Caco-2 (cell line): ENCODE measurements around the gene TAS2R30. TPM values are rescaled to one million over a fixed set of nuclear protein-coding genes. Genes with fewer than 3 reads are reported as not detected.

Source experiments
- BruUV-seq: library from RNA; stranded (reverse); fragments of 400-500 nt; replicated peaks from 2 replicates; lab custom pipeline; 2021; lab: Mats Ljungman, UMichigan
- CTCF ChIA-PET: fragments of 300-600 bp; sonication (Branson Sonifier 250); formaldehyde crosslinking; loops from one replicate; lab custom pipeline; 2022; ENCODE audit warnings: antibody characterized with exemption; lab: Charles Lee
- POLR2A ChIA-PET: fragments of 300-600 bp; sonication (Branson Sonifier 250); formaldehyde crosslinking; loops from one replicate; lab custom pipeline; 2022; ENCODE audit warnings: antibody characterized with exemption; lab: Charles Lee
- DNase-seq, 2 experiments: peaks; one replicate each; pipeline versions ENCODE4 v3.0.0 to v3.0.0-alpha.2; 2020 to 2022
- H3K27me3 ChIP-seq: replicated peaks from 2 replicates; pipeline ENCODE4 v1.6.0; 2011; ENCODE audit warnings: low read length; ENCODE audit not compliant: control insufficient read depth, insufficient read depth
- H3K36me3 ChIP-seq: 2 replicates; pipeline ENCODE4 v1.5.1; 2011; ENCODE audit warnings: low read length; ENCODE audit not compliant: control insufficient read depth, insufficient read depth
- H3K4me1 ChIP-seq: fragments of 250-450 bp; sonication (Bioruptor Pico); 2 replicates; pipeline ENCODE4 v1.5.1; 2020; ENCODE audit warnings: mild to moderate bottlenecking
- H3K4me3 ChIP-seq: 2 replicates; pipeline ENCODE4 v1.5.1; 2011; ENCODE audit warnings: low read depth, mild to moderate bottlenecking, control low read depth, low read length
- H3K9me3 ChIP-seq: fragments of 250-450 bp; sonication (Bioruptor Pico); 2 replicates; pipeline ENCODE4 v1.5.1; 2020; ENCODE audit warnings: mild to moderate bottlenecking, moderate library complexity
- H3K27ac Mint-ChIP-seq: one replicate; pipeline ENCODE4 v1.8.0; 2022; ENCODE audit warnings: mixed read lengths; ENCODE audit not compliant: unreplicated experiment
- H3K27me3 Mint-ChIP-seq: one replicate; pipeline ENCODE4 v1.8.0; 2022; ENCODE audit warnings: mixed read lengths; ENCODE audit not compliant: insufficient read depth, unreplicated experiment
- H3K36me3 Mint-ChIP-seq: one replicate; pipeline ENCODE4 v1.8.0; 2022; ENCODE audit warnings: mild to moderate bottlenecking, mixed read lengths; ENCODE audit not compliant: insufficient read depth, unreplicated experiment
- H3K4me1 Mint-ChIP-seq: one replicate; pipeline ENCODE4 v1.8.0; 2022; ENCODE audit warnings: low read depth, mixed read lengths; ENCODE audit not compliant: unreplicated experiment
- H3K4me3 Mint-ChIP-seq: one replicate; pipeline ENCODE4 v1.8.0; 2022; ENCODE audit warnings: mild to moderate bottlenecking, moderate library complexity, mixed read lengths; ENCODE audit not compliant: unreplicated experiment
- H3K9me3 Mint-ChIP-seq: one replicate; pipeline ENCODE4 v1.8.0; 2022; ENCODE audit warnings: mixed read lengths; ENCODE audit not compliant: unreplicated experiment
- CTCF ChIP-seq, 2 experiments: fragments of 200-600 bp in 1 of 2; IDR thresholded peaks; 1 replicate in 1 of 2; 2 replicates in 1 of 2; pipeline versions ENCODE4 v1.5.1 to v1.8.0; 2011 to 2022; ENCODE audit warnings: antibody characterized with exemption in 1 of 2, control low read depth in 1 of 2, inconsistent platforms in 1 of 2, low read depth in 1 of 2, low read length in 1 of 2, mild to moderate bottlenecking in 1 of 2, moderate library complexity in 1 of 2; ENCODE audit not compliant: insufficient read depth in 1 of 2, severe bottlenecking in 1 of 2, unreplicated experiment in 1 of 2
- intact Hi-C: fragments of 100-400 bp; cut with micrococcal nuclease; formaldehyde crosslinking; loops from one replicate; pipeline ENCODE4 v1.10.0; 2022; ENCODE audit not compliant: unreplicated experiment
- total RNA-seq: library from RNA; stranded (reverse); gene quantifications from 2 replicates; pipeline ENCODE4 v1.2.3, GENCODE V29; 2022

The TAS2R30 gene
- total RNA-seq, 1 experiment from 2014 or later, result 3.8 TPM

- H3K4me3 Mint-ChIP-seq, result no peak overlapping the region
- intact Hi-C loops, result no loop called here
- no peaks in the 10 kb centered on the region for H3K9me3 ChIP-seq
- H3K4me3 ChIP-seq, result no peak overlapping the region
- CTCF ChIA-PET, result no interaction called here
- no peak for TF ChIP-seq CTCF (IDR thresholded peaks at IDR 0.05; ENCODE audit: insufficient read depth in 1 of 2, low read depth in 1 of 2, low read length in 1 of 2, severe bottlenecking in 1 of 2, unreplicated experiment in 1 of 2)
- no peaks in the 10 kb centered on the region for H3K4me1 Mint-ChIP-seq
- POLR2A ChIA-PET, result no interaction called here
- no peaks in the 10 kb centered on the region for H3K36me3 Mint-ChIP-seq
- no peaks in the 10 kb centered on the region for H3K27me3 ChIP-seq
- no peak for DNase-seq
- H3K9me3 Mint-ChIP-seq, result no peaks in the 10 kb centered on the region
- H3K4me1 ChIP-seq, result no peaks in the 10 kb centered on the region
- H3K27me3 Mint-ChIP-seq, result no peaks in the 10 kb centered on the region
- no peak overlapping the region for H3K27ac Mint-ChIP-seq
- no TSS peak for BruUV-seq
- H3K36me3 ChIP-seq, result no peaks in the 10 kb centered on the region
Observed at GRCh38 chr12:11089246-11089645, 45.2 kb downstream of the TAS2R30 start.

- H3K4me1 Mint-ChIP-seq, result no peaks in the 10 kb centered on the region
- no peak overlapping the region for H3K4me3 Mint-ChIP-seq
- H3K4me1 ChIP-seq, result no peaks in the 10 kb centered on the region
- POLR2A ChIA-PET, result no interaction called here
- H3K9me3 ChIP-seq, result no peaks in the 10 kb centered on the region
- DNase-seq, result no peak
- no peak overlapping the region for H3K27ac Mint-ChIP-seq
- intact Hi-C loops, result no loop called here
- no peak overlapping the region for H3K4me3 ChIP-seq
- H3K36me3 Mint-ChIP-seq, result peaks cover 7% of the 10 kb centered on the region
- no peaks in the 10 kb centered on the region for H3K27me3 Mint-ChIP-seq
- H3K27me3 ChIP-seq, result no peaks in the 10 kb centered on the region
- peaks cover 10% of the 10 kb centered on the region for H3K9me3 Mint-ChIP-seq
- TF ChIP-seq CTCF (IDR thresholded peaks at IDR 0.05; ENCODE audit: insufficient read depth in 1 of 2, low read depth in 1 of 2, low read length in 1 of 2, severe bottlenecking in 1 of 2, unreplicated experiment in 1 of 2), result no peak
- H3K36me3 ChIP-seq, result no peaks in the 10 kb centered on the region
- no TSS peak for BruUV-seq
- CTCF ChIA-PET, result no interaction called here
Observed at GRCh38 chr12:11085419-11085818, 49.0 kb downstream of the TAS2R30 start.

Other genes starting within 250 kb of the TAS2R30 start
- 1.6 and 2.0 TPM in 2 replicates for gene TAS2R13, start 225.1 kb downstream of the TAS2R30 start, total RNA-seq
- 0.93 TPM in 1 of 2 replicates, not detected in the other for gene PRH2, start 205.4 kb downstream of the TAS2R30 start, total RNA-seq
- gene TAS2R14, start 195.4 kb downstream of the TAS2R30 start, total RNA-seq, result 2.7 and 3.1 TPM in 2 replicates
- 2.0 and 2.2 TPM in 2 replicates for gene TAS2R50, start 147.7 kb downstream of the TAS2R30 start, total RNA-seq
- 2.2 and 3.8 TPM in 2 replicates for gene TAS2R20, start 136.3 kb downstream of the TAS2R30 start, total RNA-seq
- 4.8 and 5.7 TPM in 2 replicates for gene TAS2R19, start 112.0 kb downstream of the TAS2R30 start, total RNA-seq
- 4.3 and 5.7 TPM in 2 replicates for gene TAS2R31, start 103.2 kb downstream of the TAS2R30 start, total RNA-seq
- gene TAS2R46, start 72.3 kb downstream of the TAS2R30 start, total RNA-seq, result 2.3 and 3.8 TPM in 2 replicates
- gene TAS2R43, start 42.3 kb downstream of the TAS2R30 start, total RNA-seq, result not detected in 2 replicates
- gene SMIM10L1, start 36.5 kb upstream of the TAS2R30 start, total RNA-seq, result 22.4 and 24.9 TPM in 2 replicates
- gene TAS2R42, start 52.3 kb upstream of the TAS2R30 start, total RNA-seq, result not detected in 2 replicates
- gene PRB3, start 135.1 kb upstream of the TAS2R30 start, total RNA-seq, result not detected in 2 replicates
- gene PRB4, start 175.8 kb upstream of the TAS2R30 start, total RNA-seq, result not detected in 2 replicates